Embryonic facial prominence (tissue), 1 donor: ENCODE results near the gene FAM193A.
"Not testable (repeated sequence)": the region's sequence is repeated elsewhere in the genome, so short reads cannot be mapped to it uniquely, and the experiment has no call there.

Experiments used
- DNase-seq: peaks from one replicate; pipeline ENCODE4 v3.0.0-alpha.2; 2016; ENCODE audit errors: extremely low spot score

FAM193A gene

GRCh38 chr4:2615821-2616220, 79.4 kb downstream of the FAM193A start:
- no peak for DNase-seq

GRCh38 chr4:2617955-2618354, 81.5 kb downstream of the FAM193A start:
- DNase-seq = no peak

GRCh38 chr4:2618729-2619128, 82.3 kb downstream of the FAM193A start:
- not testable (repeated sequence) for DNase-seq

- no peak for DNase-seq
These were observed 83.0 kb downstream of the FAM193A start for GRCh38 chr4:2619459-2619858.

GRCh38 chr4:2621419-2621818, 85.0 kb downstream of the FAM193A start:
- DNase-seq = no peak

GRCh38 chr4:2623442-2623841, 87.0 kb downstream of the FAM193A start:
- no peak for DNase-seq

GRCh38 chr4:2624782-2625530, 88.5 kb downstream of the FAM193A start:
- DNase-seq = no peak

GRCh38 chr4:2626231-2626630, 89.8 kb downstream of the FAM193A start:
- no peak for DNase-seq

- no peak for DNase-seq
These were observed 94.3 kb downstream of the FAM193A start for GRCh38 chr4:2630556-2631273.

- DNase-seq = no peak
These were observed 97.6 kb downstream of the FAM193A start for GRCh38 chr4:2634014-2634413.

GRCh38 chr4:2636331-2636730, 99.9 kb downstream of the FAM193A start:
- no peak for DNase-seq

- DNase-seq = not testable (repeated sequence)
These were observed 100.5 kb downstream of the FAM193A start for GRCh38 chr4:2636994-2637393.

- no peak for DNase-seq
These were observed 101.6 kb downstream of the FAM193A start for GRCh38 chr4:2637956-2638552.

GRCh38 chr4:2638730-2639129, 102.3 kb downstream of the FAM193A start:
- no peak for DNase-seq

GRCh38 chr4:2642968-2643367, 106.5 kb downstream of the FAM193A start:
- no peak for DNase-seq

GRCh38 chr4:2643555-2643954, 107.1 kb downstream of the FAM193A start:
- DNase-seq = no peak

GRCh38 chr4:2646396-2647149, 110.1 kb downstream of the FAM193A start:
- DNase-seq = no peak

GRCh38 chr4:2647403-2648158, 111.1 kb downstream of the FAM193A start:
- DNase-seq = no peak

GRCh38 chr4:2648159-2648814, 111.8 kb downstream of the FAM193A start:
- DNase-seq = no peak

GRCh38 chr4:2649604-2650114, 113.2 kb downstream of the FAM193A start:
- DNase-seq = no peak

GRCh38 chr4:2650276-2650675, 113.8 kb downstream of the FAM193A start:
- no peak for DNase-seq
